Activated T-helper 2 cell treated with anti-CD3 and anti-CD28 coated beads, Interferon-gamma antibody, Interleukin-2, Interleukin-4, amounts not matched to agents 10 μg/mL and 5 μg/mL and 100 μg/mL, durations not matched to agents 14 hours and 24 hours and 36 hours (primary cell): ENCODE results near the gene PRPSAP1. TPM values are rescaled to one million over a fixed set of nuclear protein-coding genes. Genes with fewer than 3 reads are reported as not detected.

Experiments
- DNase-seq: peaks from one replicate; pipeline ENCODE4 v3.0.0; 2021; ENCODE audit warnings: low spot score
- H3K27ac Mint-ChIP-seq: one replicate; pipeline ENCODE4 v1.8.0; 2021; ENCODE audit warnings: mixed read lengths
- H3K27me3 Mint-ChIP-seq: one replicate; pipeline ENCODE4 v1.8.0; 2021; ENCODE audit warnings: low read depth, mixed read lengths
- H3K36me3 Mint-ChIP-seq: one replicate; pipeline ENCODE4 v1.8.0; 2021; ENCODE audit warnings: low read depth, mixed read lengths
- H3K4me1 Mint-ChIP-seq: one replicate; pipeline ENCODE4 v1.8.0; 2021; ENCODE audit warnings: low read depth, mixed read lengths
- H3K4me3 Mint-ChIP-seq: one replicate; pipeline ENCODE4 v1.8.0; 2021; ENCODE audit warnings: low read depth, mild to moderate bottlenecking, moderate library complexity, mixed read lengths
- H3K9me3 Mint-ChIP-seq: one replicate; pipeline ENCODE4 v1.8.0; 2021; ENCODE audit warnings: mixed read lengths
- intact Hi-C: fragments of 100-400 bp; cut with micrococcal nuclease; formaldehyde crosslinking; loops from one replicate; pipeline ENCODE4 v1.15.1; 2023
- total RNA-seq: library from RNA; stranded (reverse); gene quantifications from 2 replicates; pipeline ENCODE4 v1.2.3, GENCODE V29; 2022

The PRPSAP1 gene, protein sequence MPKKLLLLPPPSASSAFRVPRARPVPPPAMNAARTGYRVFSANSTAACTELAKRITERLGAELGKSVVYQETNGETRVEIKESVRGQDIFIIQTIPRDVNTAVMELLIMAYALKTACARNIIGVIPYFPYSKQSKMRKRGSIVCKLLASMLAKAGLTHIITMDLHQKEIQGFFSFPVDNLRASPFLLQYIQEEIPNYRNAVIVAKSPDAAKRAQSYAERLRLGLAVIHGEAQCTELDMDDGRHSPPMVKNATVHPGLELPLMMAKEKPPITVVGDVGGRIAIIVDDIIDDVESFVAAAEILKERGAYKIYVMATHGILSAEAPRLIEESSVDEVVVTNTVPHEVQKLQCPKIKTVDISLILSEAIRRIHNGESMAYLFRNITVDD
- total RNA-seq, result 48.2 and 49.9 TPM in 2 replicates

DNA sequence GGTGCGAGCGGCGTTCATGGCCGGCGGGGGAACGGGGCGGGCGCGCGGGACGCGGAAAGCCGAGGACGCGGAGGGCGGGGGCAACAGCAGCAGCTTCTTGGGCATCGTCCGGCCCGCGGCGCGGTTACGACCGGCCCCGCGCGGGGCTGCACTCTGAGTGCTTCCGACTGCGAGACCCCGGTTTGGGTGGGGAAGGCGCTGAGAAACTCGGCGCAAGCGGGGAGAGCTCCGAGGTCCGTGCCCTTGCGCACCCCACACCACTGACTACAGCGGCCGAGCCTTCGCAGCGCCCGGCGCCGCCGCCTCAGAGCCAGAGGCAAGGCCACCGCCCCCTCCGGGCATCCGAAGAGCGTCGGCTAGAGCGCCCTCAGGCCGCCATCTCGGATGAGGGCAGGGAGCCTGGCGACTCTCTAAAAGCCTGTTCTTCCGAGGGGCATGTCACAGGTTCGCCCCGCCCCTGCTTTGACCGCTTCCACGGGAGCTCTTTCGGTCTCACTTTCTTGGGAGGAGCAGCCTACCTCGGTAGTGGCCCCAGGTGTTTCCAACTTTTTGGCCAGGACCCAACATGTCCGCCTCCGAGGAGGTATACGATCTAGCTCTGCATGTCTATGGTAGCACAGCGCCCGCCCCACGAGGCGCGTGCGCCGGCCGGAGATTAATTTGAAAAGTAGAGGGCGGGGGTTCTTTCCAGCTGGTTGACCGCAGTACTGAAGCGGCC is at the start of gene PRPSAP1:
Gene PRPSAP1 (minus strand): TSS at position 318 of the 718 bp plus-strand sequence. CDS start 213 bp downstream, at position 105.
- Mint-ChIP-seq H3K36me3 (peaks cover 8% of the 10 kb centered on the region), H3K27me3 (no peaks in the 10 kb centered on the region), H3K4me3 (peak within 1 kb of the TSS; percentile 92), H3K9me3 (no peaks in the 10 kb centered on the region), H3K27ac (peak within 1 kb of the TSS; percentile 97), H3K4me1 (peaks cover 18% of the 10 kb centered on the region)
- intact Hi-C loops, result loop anchor here (1.0 kb wide), 1 partner anchor 32 kb away; no protein-coding TSS in a partner anchor
- peak; percentile 82 for DNase-seq

GRCh38 chr17:76402711-76403110 is 49.0 kb upstream of the PRPSAP1 start:
- intact Hi-C loops, result no loop called here
- no peak for DNase-seq
- H3K27ac Mint-ChIP-seq, result no peak overlapping the region
- no peaks in the 10 kb centered on the region for H3K4me1 Mint-ChIP-seq
- H3K27me3 Mint-ChIP-seq, result no peaks in the 10 kb centered on the region
- H3K36me3 Mint-ChIP-seq, result peaks cover 49% of the 10 kb centered on the region
- no peaks in the 10 kb centered on the region for H3K9me3 Mint-ChIP-seq
- no peak overlapping the region for H3K4me3 Mint-ChIP-seq

GRCh38 chr17:76399175-76400172 is 45.8 kb upstream of the PRPSAP1 start:
- H3K9me3 Mint-ChIP-seq, result no peaks in the 10 kb centered on the region
- no peaks in the 10 kb centered on the region for H3K27me3 Mint-ChIP-seq
- no peaks in the 10 kb centered on the region for H3K4me1 Mint-ChIP-seq
- peaks cover 60% of the 10 kb centered on the region for H3K36me3 Mint-ChIP-seq
- no peak overlapping the region for H3K27ac Mint-ChIP-seq
- no peak for DNase-seq
- intact Hi-C loops, result no loop called here
- H3K4me3 Mint-ChIP-seq, result no peak overlapping the region

DNA sequence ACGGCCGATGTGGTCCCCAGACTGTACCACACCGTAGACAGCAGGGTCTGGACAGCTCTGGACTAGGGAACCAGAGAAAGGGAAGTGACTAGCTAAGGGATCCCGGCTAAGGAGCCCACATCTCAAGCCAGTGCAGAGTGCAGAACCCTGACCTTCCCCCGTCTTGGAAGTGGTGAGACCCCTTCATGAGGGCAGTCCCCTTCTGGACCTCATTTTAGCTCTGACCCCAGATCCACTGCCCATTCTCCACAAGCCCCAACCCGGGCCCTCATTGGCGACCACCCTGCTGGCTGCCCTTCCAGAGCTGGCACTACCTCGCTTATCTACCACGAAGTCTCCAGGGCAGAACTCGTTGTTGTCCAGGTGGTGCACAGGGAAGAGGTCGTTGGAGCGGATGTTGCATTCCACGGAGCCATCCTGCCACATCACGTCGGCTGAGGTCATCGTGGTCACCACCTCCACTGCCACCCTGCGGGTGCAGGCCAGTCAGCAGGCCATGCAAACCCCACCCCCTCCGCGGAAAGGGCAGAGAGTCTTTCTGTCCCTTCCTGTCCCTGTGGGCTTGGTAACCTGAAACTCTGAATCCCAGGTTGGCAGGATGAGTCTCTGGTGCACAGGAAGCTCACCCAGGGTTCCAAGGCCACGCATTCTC is 44.9 kb upstream of the PRPSAP1 start:
- DNase-seq, result no peak
- no peak overlapping the region for H3K27ac Mint-ChIP-seq

DNA sequence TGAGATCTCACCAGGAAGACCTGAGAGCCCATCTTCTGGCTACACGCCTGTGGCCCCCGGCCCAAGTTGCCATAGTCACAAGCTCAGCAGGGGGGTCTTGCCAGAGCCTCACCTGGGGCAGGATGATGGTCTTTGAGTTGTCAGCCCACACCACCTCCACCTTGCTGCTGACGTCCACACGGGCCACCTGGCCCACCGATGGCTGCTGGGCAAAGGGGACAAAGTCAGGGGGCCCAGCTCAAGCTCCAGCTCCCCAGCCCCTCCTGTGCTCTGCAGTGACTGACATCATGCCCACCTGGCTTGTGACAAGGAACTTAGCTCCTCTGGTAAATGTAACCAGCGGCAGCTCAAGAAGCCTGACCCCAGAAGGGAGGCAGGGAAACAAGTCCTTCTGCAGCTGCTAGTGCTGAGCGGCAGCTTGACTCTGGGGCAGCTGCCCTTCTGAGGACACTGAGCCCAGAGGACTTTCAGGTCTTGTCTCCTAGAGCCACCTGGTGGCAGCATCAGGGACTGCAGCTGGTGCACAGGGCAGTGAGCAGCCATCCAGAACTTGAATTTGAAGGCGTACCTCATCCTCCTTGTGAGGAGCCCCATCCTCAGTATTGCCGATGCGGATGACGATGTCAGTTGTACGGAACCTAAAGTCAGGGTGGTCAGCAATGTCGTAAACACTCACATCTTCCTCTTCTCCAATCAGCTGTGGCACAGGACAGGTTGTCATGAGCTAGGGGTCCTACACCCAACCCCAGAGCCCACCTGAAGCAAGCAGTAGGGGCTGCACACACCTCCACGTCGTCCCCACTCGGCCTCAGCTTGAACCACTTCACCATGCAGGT is 44.2 kb upstream of the PRPSAP1 start:
- intact Hi-C loops, result loop anchor here (1.0 kb wide), 1 partner anchor 96 kb away; no protein-coding TSS in a partner anchor
- Mint-ChIP-seq H3K36me3 (peaks cover 58% of the 10 kb centered on the region), H3K27me3 (no peaks in the 10 kb centered on the region)

More for the DNA sequence above, 44.9 kb upstream of the PRPSAP1 start:
- H3K9me3 Mint-ChIP-seq, result no peaks in the 10 kb centered on the region
- H3K4me3 Mint-ChIP-seq, result no peak overlapping the region
- no peaks in the 10 kb centered on the region for H3K4me1 Mint-ChIP-seq
- intact Hi-C loops, result loop anchor here (1.0 kb wide), 1 partner anchor 96 kb away; no protein-coding TSS in a partner anchor
- peaks cover 58% of the 10 kb centered on the region for H3K36me3 Mint-ChIP-seq
- no peaks in the 10 kb centered on the region for H3K27me3 Mint-ChIP-seq

DNA sequence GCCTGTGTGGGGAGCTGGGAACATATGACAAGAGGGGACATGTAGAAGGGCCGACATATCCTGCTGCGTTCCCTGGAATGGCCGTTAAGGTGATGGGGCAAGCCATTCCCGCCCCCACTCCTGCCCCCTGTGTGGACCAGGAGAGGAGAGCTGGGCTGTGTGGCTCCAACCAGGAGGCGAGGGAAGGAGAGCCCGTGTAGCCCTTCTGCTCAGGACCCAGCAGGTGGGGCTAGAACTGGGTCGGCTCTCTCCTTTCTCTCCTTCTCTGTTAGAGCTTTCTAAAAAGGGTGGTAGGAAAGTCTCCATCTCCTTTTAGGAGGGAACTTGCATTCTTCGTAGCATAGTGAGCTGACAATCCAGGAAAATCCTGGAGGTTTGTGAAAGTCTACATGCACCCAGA is 43.5 kb upstream of the PRPSAP1 start:
- Mint-ChIP-seq H3K27ac (no peak overlapping the region), H3K27me3 (no peaks in the 10 kb centered on the region), H3K36me3 (peaks cover 55% of the 10 kb centered on the region), H3K4me1 (no peaks in the 10 kb centered on the region), H3K4me3 (no peak overlapping the region), H3K9me3 (no peaks in the 10 kb centered on the region)
- no peak for DNase-seq
- intact Hi-C loops, result no loop called here

More for the DNA sequence above, 44.2 kb upstream of the PRPSAP1 start:
- peak; percentile 75 for DNase-seq
- Mint-ChIP-seq H3K4me3 (no peak overlapping the region), H3K9me3 (no peaks in the 10 kb centered on the region), H3K27ac (no peak overlapping the region), H3K4me1 (no peaks in the 10 kb centered on the region)

DNA sequence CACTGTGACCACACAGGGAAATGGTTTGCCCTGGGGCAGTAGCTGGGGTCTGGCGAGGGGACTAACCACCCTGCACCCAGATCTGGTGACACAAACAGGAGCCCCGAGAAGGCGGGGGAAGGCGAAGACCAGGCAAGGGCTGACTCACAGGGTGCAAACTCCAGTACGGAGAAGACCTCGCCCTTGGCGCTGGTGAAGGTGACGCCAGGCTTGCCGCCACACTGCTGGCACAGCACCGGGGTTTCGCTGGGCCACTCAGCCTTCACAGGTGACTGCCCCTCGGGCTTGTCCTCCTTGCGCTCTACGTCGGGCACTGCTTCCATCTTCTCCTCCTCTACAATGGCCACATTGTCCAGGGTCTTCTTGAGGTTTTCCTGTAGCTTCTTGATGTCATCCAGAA is 42.3 kb upstream of the PRPSAP1 start:
- Mint-ChIP-seq H3K27ac (no peak overlapping the region), H3K4me3 (no peak overlapping the region), H3K36me3 (peaks cover 51% of the 10 kb centered on the region), H3K9me3 (no peaks in the 10 kb centered on the region), H3K4me1 (no peaks in the 10 kb centered on the region), H3K27me3 (no peaks in the 10 kb centered on the region)
- intact Hi-C loops, result no loop called here
- DNase-seq, result no peak

- DNase-seq, result no peak
- no peak overlapping the region for H3K4me3 Mint-ChIP-seq
- no peaks in the 10 kb centered on the region for H3K27me3 Mint-ChIP-seq
- no peak overlapping the region for H3K27ac Mint-ChIP-seq
- H3K4me1 Mint-ChIP-seq, result no peaks in the 10 kb centered on the region
- no peaks in the 10 kb centered on the region for H3K9me3 Mint-ChIP-seq
- H3K36me3 Mint-ChIP-seq, result peaks cover 41% of the 10 kb centered on the region
- intact Hi-C loops, result no loop called here
Observed at GRCh38 chr17:76394166-76394565, 40.5 kb upstream of the PRPSAP1 start.

DNA sequence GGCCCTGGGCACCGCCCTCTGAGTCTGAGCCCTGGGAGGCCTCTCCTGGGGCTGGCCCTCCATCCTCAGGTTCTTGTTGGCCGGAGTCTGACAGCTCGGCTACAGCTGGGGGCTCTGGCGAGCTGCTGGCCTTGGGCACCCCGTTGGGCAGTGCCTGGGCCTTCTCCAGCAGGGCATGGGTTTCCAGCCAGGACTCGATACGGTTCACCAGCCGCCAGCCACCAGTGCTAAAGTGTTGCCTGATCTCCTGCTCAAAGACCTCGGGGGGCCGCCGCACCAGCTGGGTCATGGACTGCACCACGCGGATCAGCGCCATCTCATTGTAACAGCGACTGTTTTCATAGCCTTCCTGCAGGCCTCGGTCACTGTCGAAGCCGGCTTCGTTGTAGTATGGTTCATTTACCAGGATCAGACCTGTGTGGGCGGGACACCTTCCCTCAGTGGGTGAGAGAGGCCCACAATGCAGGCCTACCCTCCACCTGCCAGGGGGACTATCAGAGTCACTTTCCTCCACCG is 37.5 kb upstream of the PRPSAP1 start:
- Mint-ChIP-seq H3K27ac (no peak overlapping the region), H3K9me3 (no peaks in the 10 kb centered on the region), H3K4me3 (no peak overlapping the region), H3K4me1 (no peaks in the 10 kb centered on the region), H3K36me3 (peaks cover 26% of the 10 kb centered on the region), H3K27me3 (no peaks in the 10 kb centered on the region)
- DNase-seq, result no peak
- intact Hi-C loops, result no loop called here

DNA sequence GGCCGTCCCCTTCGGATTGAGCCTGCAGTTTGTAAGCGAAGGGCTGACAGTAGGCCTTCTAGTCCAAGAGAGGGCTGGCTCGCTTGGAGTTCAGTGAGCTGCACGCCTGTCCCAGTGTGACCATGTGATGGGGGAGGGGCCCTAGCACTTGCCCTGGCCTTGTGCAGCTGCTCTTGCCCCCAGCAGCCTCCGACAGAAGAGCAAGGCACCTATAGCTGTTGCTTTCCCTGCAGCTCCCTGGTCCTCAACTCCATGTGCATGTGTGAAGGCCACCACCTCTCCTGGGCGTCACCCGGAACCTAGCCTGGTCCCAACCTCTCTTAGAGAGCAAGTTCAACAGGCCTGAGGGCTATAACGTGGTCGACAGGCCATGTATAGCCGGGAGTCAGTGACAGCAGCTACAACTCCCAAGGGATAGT is 36.3 kb upstream of the PRPSAP1 start:
- Mint-ChIP-seq H3K27ac (no peak overlapping the region), H3K4me3 (no peak overlapping the region), H3K27me3 (no peaks in the 10 kb centered on the region), H3K36me3 (peaks cover 21% of the 10 kb centered on the region), H3K9me3 (no peaks in the 10 kb centered on the region), H3K4me1 (no peaks in the 10 kb centered on the region)
- no peak for DNase-seq
- intact Hi-C loops, result no loop called here
